GM12864 (cell line): ENCODE results near the gene RAB14.
"Not testable (repeated sequence)": the region's sequence is repeated elsewhere in the genome, so short reads cannot be mapped to it uniquely, and the experiment has no call there.

ENCODE experiments used
- DNase-seq: peaks from one replicate; pipeline ENCODE4 v3.0.0-alpha.2; 2011; ENCODE audit warnings: low read depth
- H3K4me3 ChIP-seq: 2 replicates; pipeline ENCODE4 v1.5.1; 2011; ENCODE audit warnings: mild to moderate bottlenecking, low read depth, low read length, control low read depth
- TF ChIP-seq, protein P1 (sequence below): IDR thresholded peaks from 2 replicates; pipeline ENCODE4 v1.5.1; 2011; ENCODE audit warnings: low read depth, mild to moderate bottlenecking, moderate library complexity, low read length, control low read depth, inconsistent platforms; ENCODE audit errors: missing control alignments

Gene RAB14

DNA sequence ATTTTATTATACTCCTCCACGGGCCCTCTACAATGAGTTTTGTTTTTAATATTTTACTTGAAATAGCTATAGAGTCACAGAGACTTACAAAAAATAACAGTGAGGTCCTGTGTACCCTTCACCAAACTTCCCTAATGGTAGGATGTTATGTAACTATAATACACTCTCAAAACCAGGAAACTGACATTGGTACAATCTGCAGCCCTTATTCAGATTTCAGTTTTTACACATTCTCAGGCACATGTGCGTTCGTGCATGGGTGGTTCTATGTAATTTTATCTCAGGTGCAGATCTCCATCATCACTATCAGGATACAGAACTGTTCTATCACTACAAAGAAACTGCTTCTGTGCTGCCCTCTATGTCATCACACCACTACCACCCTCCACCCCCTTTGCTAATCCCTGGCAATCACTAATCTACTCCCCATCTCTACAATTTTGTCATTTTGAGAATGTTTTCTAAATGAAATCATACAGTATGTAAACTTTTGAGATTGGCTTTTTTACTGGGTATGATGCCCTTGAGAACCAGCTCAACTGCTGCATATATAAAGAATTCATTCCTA lies 16.4 kb downstream of the RAB14 start:
- TF ChIP-seq, protein P1, sequence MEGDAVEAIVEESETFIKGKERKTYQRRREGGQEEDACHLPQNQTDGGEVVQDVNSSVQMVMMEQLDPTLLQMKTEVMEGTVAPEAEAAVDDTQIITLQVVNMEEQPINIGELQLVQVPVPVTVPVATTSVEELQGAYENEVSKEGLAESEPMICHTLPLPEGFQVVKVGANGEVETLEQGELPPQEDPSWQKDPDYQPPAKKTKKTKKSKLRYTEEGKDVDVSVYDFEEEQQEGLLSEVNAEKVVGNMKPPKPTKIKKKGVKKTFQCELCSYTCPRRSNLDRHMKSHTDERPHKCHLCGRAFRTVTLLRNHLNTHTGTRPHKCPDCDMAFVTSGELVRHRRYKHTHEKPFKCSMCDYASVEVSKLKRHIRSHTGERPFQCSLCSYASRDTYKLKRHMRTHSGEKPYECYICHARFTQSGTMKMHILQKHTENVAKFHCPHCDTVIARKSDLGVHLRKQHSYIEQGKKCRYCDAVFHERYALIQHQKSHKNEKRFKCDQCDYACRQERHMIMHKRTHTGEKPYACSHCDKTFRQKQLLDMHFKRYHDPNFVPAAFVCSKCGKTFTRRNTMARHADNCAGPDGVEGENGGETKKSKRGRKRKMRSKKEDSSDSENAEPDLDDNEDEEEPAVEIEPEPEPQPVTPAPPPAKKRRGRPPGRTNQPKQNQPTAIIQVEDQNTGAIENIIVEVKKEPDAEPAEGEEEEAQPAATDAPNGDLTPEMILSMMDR, result no peak
- H3K4me3 ChIP-seq, result no peak overlapping the region; the same call in 1 of the 2 replicates

DNA sequence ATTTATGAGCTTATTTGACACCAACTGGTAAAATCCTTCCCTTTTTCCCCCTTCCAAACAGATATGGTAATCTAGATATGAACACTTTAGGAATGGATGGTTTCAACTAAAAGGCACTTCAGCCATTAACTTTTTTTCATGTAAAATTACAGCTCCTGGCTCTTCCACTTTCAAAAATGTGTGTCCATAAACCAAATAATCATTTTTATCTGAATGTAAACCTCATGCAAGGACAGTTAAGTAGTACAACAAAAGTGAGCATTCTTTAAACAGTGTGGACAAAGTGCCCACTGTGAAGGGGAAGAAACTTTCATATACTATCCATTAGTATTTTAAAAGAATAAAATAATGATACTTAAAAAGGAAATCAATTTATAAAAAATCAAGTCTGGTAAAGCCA lies 17.2 kb downstream of the RAB14 start:
- DNase-seq, result no peak
- TF ChIP-seq, protein P1, result no peak
- no peak overlapping the region for H3K4me3 ChIP-seq

More for the DNA sequence above, 16.4 kb downstream of the RAB14 start:
- DNase-seq, result no peak

DNA sequence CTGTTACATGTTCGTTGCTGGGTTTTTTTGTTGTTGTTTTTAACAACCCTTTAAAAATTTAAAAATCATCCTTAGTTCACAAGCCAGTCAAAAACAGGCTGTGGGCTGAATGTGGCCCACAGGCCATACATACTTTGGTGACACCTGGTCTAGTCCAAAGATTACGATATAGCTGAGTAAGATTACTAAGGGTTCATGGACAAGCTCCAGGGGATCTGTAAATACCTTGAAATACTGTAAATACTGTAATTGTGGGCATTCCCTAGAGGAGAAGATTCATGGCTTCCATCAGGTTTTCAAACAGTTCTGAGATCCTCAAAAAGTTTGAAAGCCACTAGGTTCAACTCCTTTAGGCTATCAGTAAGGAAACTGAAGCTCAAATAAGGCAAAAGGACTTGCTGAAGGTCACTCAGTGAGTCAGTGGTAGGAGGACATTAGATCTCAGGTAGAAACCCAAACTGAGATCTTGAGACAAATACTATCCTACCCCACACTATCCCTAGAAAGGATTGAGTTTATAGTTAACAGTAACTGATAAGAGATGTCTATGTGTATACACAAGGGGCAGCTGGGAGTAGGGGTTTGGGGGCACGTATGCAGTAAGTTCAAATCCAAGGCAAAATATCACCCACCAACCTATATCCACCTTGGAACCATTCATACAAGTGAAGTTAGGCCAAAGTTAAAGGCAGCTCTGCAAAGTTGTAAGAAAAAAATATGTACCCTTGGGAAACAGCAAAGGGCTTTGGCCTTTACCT lies 17.8 kb downstream of the RAB14 start:
- TF ChIP-seq, protein P1, result no peak
- H3K4me3 ChIP-seq, result no peak overlapping the region
- DNase-seq, result no peak

DNA sequence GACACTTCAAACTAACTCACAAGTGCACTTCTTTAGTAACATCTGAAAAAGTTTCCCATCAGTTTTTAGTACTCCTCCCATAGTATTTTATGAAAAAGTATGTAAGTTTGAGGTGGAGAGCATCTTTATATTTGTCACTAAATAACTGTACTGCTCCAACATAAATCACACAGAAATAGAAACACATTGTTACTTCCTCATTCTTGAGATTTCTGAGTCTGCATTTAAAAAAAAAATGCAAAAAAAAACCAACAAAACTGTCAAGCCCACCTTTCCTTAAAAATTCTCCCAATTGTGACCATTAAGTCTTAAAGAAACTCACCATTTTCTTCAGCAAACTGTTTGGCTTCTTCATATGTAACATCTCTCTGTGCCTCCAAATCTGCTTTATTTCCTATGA lies 18.7 kb downstream of the RAB14 start:
- no peak overlapping the region for H3K4me3 ChIP-seq
- no peak for DNase-seq
- TF ChIP-seq, protein P1, result no peak

DNA sequence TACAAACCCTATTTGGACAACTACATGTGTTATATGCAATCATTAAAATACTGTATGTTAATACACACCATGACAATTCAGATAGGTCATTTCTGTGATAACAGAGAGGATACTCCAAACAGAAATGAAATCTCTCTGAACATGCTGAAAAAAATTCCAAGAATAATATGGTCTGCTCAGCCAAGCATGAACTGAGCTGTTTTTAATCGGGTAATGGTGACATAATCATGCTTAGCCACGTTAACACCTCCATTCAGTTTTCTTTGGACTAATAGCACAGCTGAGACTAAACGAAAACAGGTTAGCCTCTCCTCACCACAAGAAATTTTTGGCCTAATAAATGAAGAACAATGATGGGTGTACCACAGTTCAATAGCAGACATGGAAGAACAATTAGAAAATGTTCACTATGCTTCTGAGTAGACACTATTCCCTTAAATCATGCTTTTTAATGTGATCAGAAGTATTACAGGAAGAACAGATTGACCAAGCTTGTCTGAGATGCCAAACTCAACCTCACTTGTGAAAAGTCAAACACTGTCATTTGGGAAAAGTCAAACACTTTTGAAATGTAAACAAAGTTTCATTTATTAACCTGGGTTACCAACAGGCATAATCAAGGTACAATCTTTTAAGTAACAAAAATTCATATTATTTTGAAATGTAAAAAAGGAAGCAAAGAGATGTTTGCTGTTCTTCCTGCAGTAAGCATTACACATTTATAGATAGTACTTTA lies 19.4 kb downstream of the RAB14 start:
- TF ChIP-seq, protein P1, result no peak
- H3K4me3 ChIP-seq, result no peak overlapping the region
- no peak for DNase-seq

DNA sequence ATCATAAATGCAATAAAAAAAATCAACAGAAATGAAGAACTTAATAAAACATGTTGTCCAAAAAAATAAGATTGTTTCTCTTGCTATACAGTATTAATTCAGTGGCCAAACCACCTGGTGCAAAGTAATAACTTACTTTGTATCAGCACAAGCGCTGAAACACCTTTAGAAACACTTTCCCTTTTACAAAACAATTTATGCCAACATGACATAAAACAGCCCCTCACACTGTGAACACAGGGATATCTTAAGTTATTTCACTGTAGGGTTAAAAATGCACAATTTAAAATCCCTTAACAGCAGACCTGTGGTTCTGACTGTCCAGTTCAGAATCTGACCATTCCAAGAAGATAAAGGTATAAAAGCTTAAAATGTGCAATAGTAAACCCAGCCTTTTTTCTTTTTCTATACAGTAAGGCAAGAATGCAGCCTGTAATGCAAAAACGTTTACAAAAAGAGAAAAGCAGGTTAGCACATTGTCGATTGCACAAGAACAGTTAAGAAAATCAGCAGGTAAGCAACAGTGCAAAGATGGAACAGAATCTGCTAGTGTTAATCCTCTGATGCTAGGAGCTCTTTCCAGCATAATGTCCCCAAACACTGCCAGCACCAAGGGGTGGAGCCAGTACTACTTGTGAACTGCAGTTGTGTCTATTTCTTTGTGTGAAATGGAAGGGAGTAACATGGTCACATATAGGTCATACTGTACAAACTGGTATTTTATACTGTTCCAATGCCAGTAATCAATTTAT lies 21.6 kb downstream of the RAB14 start:
- TF ChIP-seq, protein P1, result no peak
- DNase-seq, result no peak
- H3K4me3 ChIP-seq, result no peak overlapping the region

DNA sequence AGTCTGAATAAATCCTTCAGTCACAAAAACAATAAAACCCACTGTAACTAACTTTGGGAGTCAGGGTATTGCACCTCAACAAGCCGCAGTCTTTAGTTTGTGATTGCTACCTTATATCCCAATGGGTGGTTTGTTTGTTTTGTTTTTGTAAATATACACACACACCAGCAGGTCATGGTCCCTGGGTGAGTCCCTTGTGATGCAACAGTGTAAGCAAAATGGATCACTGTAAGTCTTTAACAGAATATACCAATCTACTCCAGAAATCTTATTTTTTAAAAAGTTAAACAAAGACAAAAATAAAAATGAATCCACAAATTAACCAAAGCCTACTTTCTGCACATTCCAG lies 22.3 kb downstream of the RAB14 start:
- not testable (repeated sequence) for DNase-seq, H3K4me3 ChIP-seq
